ENCODE measurements around the gene ZNF524. TPM values are rescaled to one million over a fixed set of nuclear protein-coding genes. Genes with fewer than 3 reads are reported as not detected.
A peak's percentile ranks its signal among the peaks of the same experiment; 100 is the strongest.

Gene ZNF524
- total RNA-seq, 1 experiment from 2014 or later = 11.1 TPM

DNA sequence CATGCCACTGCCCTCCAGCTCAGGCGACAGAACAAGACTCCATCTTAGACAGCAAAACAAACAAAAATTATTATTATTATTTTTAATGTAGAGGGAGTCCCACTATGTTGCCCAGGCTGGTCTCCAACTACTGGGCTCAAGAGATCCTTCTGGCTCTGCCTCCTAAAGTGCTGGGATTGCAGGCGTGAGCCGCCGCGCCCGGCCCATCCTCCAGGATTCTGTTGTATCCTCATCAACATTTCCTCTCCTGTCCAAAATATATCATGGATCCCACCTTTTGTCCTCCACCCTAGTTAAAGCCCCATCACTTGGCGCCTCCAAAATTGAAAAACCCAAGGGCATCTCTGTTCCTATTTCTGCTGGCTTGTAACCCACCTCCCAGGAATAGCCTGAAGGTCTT is 23.0 kb downstream of the ZNF524 start:
- Histone ChIP-seq H3K9me3 (0 out of 2 replicates have a peak, but pooled peaks cover 6% of the 10 kb centered on the region), H3K27me3 (replicated peaks; ENCODE audit: control insufficient read depth, insufficient read depth, low read length) (no peaks in the 10 kb centered on the region), H3K4me1 (no peaks in the 10 kb centered on the region), H3K4me3 (ENCODE audit: low read depth, low read length) (no peak overlapping the region), H3K36me3 (ENCODE audit: control insufficient read depth, insufficient read depth, low read length) (no peaks in the 10 kb centered on the region)
- peaks cover 39% of the 10 kb centered on the region for H3K36me3 Mint-ChIP-seq (ENCODE audit: insufficient read depth, unreplicated experiment)
- H3K9me3 Mint-ChIP-seq (ENCODE audit: unreplicated experiment) = no peaks in the 10 kb centered on the region
- TF ChIP-seq, protein P1, sequence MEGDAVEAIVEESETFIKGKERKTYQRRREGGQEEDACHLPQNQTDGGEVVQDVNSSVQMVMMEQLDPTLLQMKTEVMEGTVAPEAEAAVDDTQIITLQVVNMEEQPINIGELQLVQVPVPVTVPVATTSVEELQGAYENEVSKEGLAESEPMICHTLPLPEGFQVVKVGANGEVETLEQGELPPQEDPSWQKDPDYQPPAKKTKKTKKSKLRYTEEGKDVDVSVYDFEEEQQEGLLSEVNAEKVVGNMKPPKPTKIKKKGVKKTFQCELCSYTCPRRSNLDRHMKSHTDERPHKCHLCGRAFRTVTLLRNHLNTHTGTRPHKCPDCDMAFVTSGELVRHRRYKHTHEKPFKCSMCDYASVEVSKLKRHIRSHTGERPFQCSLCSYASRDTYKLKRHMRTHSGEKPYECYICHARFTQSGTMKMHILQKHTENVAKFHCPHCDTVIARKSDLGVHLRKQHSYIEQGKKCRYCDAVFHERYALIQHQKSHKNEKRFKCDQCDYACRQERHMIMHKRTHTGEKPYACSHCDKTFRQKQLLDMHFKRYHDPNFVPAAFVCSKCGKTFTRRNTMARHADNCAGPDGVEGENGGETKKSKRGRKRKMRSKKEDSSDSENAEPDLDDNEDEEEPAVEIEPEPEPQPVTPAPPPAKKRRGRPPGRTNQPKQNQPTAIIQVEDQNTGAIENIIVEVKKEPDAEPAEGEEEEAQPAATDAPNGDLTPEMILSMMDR (IDR thresholded peaks at IDR 0.05; ENCODE audit: insufficient read depth in 1 of 2, low read depth in 1 of 2, low read length in 1 of 2, severe bottlenecking in 1 of 2, unreplicated experiment in 1 of 2) = no peak
- ChIA-PET CTCF (interaction anchor here (2.0 kb wide), 1 partner anchor 17 kb away, joined by 30 read pairs; the partner anchor contains the start of gene ZNF865), POLR2A (no interaction called here)
- H3K4me3 Mint-ChIP-seq (ENCODE audit: unreplicated experiment) = no peak overlapping the region
- intact Hi-C loops (cut with micrococcal nuclease; ENCODE audit: unreplicated experiment) = no loop called here
- no peak overlapping the region for H3K27ac Mint-ChIP-seq (ENCODE audit: unreplicated experiment)
- no peaks in the 10 kb centered on the region for H3K27me3 Mint-ChIP-seq (ENCODE audit: insufficient read depth, unreplicated experiment)
- H3K4me1 Mint-ChIP-seq (ENCODE audit: low read depth, unreplicated experiment) = peaks cover 7% of the 10 kb centered on the region
- no peak for DNase-seq
- BruUV-seq (replicated peaks) = no TSS peak

DNA sequence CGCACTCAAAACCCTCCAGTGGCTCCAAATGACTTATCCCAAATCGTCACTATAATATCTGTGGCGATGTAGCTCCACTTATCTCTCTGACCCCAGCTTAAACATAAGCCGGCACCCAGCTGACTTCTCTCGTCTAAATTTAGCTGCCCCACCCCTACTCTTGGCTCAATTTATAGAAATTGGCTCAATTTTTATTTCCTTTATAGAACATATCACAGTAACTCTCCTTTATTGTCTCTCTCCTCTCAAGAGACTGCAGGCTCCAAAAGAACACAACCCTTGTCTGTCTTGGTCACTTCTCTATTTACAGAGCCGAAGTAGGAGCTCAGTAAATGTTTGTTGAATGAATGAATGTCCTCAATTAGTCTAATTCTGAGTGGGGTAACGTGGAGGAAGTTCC is 23.5 kb downstream of the ZNF524 start:
- Mint-ChIP-seq H3K27me3 (ENCODE audit: insufficient read depth, unreplicated experiment) (no peaks in the 10 kb centered on the region), H3K36me3 (ENCODE audit: insufficient read depth, unreplicated experiment) (peaks cover 35% of the 10 kb centered on the region), H3K9me3 (ENCODE audit: unreplicated experiment) (no peaks in the 10 kb centered on the region), H3K4me3 (ENCODE audit: unreplicated experiment) (peak overlapping the region; percentile 73), H3K27ac (ENCODE audit: unreplicated experiment) (peak overlapping the region; percentile 85), H3K4me1 (ENCODE audit: low read depth, unreplicated experiment) (peaks cover 7% of the 10 kb centered on the region)
- TF ChIP-seq, protein P1 (IDR thresholded peaks at IDR 0.05; ENCODE audit: insufficient read depth in 1 of 2, low read depth in 1 of 2, low read length in 1 of 2, severe bottlenecking in 1 of 2, unreplicated experiment in 1 of 2) = no peak
- intact Hi-C loops (cut with micrococcal nuclease; ENCODE audit: unreplicated experiment) = no loop called here
- CTCF ChIA-PET = interaction anchor here (0.5 to 2.0 kb wide), 3 partner anchors 9 to 31 kb away, joined by 6 to 30 read pairs (median 18); partner anchors contain the start of gene ZNF865
- TSS peak; percentile 30 for BruUV-seq (replicated peaks)
- no peaks in the 10 kb centered on the region for H3K27me3 ChIP-seq (replicated peaks; ENCODE audit: control insufficient read depth, insufficient read depth, low read length)
- H3K4me3 ChIP-seq (ENCODE audit: low read depth, low read length) = peak overlapping the region; percentile 74
- H3K4me1 ChIP-seq = no peaks in the 10 kb centered on the region
- DNase-seq = no peak
- 0 out of 2 replicates have a peak, but pooled peaks cover 6% of the 10 kb centered on the region for H3K9me3 ChIP-seq
- POLR2A ChIA-PET = no interaction called here
- H3K36me3 ChIP-seq (ENCODE audit: control insufficient read depth, insufficient read depth, low read length) = no peaks in the 10 kb centered on the region

DNA sequence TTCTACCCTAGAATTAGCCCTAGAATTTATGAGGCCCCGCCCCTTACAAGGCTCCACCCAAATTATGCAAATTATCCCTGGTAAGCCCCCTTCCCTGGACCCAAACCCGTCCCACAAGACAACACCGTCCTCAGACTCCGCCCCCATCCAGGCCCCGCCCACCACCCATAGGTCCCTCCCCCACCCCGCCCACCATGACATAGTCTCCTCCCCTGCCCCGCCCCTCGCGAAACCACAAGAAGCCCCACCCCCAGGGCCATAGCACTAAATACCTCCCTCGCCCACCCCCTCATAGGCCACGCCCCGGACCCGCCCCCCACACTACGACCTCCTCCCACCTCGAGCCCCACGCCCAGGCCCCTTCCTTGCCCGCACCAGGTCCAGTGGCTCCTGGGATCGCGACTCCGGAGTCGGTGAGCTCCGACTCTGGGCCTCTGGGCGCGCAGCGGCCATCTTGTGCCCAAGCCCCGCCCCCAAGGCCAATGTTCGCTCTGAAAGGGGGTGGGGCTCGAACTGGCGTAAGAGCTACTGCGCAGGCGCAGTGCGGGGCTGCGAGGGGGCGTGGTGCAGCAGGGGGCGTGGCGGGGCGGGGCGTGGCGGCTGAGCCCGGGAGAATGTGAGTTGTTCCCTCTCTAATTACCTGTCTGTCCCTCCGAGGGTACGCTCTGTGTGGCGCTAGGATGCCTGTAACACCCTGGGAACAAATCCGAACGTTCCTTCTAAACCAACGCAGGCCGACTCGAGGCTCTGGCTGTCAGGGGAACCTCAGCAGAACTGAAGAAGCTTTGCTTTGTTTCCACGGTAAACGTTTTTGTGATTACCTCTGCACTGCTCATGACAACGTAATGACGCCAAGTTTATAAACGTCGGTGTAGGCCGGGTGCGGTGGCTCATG is 24.3 kb downstream of the ZNF524 start, which contains the start of gene ZNF784:
ZNF784 (minus strand) TSS at position 458 of the 895 bp plus-strand sequence; CDS start at position 453, 5 bp downstream.
- 0 out of 2 replicates have a peak, but pooled peaks cover 6% of the 10 kb centered on the region for H3K9me3 ChIP-seq

More for the DNA sequence above, 24.3 kb downstream of the ZNF524 start, which contains the start of gene ZNF784:
- H3K27me3 ChIP-seq (replicated peaks; ENCODE audit: control insufficient read depth, insufficient read depth, low read length) = no peaks in the 10 kb centered on the region
- H3K9me3 Mint-ChIP-seq (ENCODE audit: unreplicated experiment) = no peaks in the 10 kb centered on the region
- no TSS peak for BruUV-seq (replicated peaks)
- peaks cover 31% of the 10 kb centered on the region for H3K36me3 Mint-ChIP-seq (ENCODE audit: insufficient read depth, unreplicated experiment)
- ChIA-PET POLR2A (interaction anchor here (0.5 to 1.5 kb wide), 15 partner anchors 8 to 322 kb away, joined by 3 to 18 read pairs (median 4); partner anchors contain the start of genes FIZ1, ISOC2, KMT5C and UBE2S), CTCF (interaction anchor here (0.5 to 2.1 kb wide), 16 partner anchors 8 to 866 kb away, joined by 3 to 30 read pairs (median 4); partner anchors contain the start of genes KMT5C, TMEM238 and ZNF865)
- intact Hi-C loops (cut with micrococcal nuclease; ENCODE audit: unreplicated experiment) = loop anchor here (1.0 to 2.0 kb wide), 3 partner anchors 18 to 44 kb away; partner anchors contain the start of genes FIZ1 and ZNF579
- DNase-seq = peak; percentile 94 to 97
- peak within 1 kb of the TSS; percentile 73 for H3K4me3 Mint-ChIP-seq (ENCODE audit: unreplicated experiment)
- H3K36me3 ChIP-seq (ENCODE audit: control insufficient read depth, insufficient read depth, low read length) = no peaks in the 10 kb centered on the region
- H3K4me3 ChIP-seq (ENCODE audit: low read depth, low read length) = peak within 1 kb of the TSS; percentile 74
- TF ChIP-seq, protein P1 (IDR thresholded peaks at IDR 0.05; ENCODE audit: insufficient read depth in 1 of 2, low read depth in 1 of 2, low read length in 1 of 2, severe bottlenecking in 1 of 2, unreplicated experiment in 1 of 2) = no peak
- peaks cover 7% of the 10 kb centered on the region for H3K4me1 Mint-ChIP-seq (ENCODE audit: low read depth, unreplicated experiment)
- H3K4me1 ChIP-seq = no peaks in the 10 kb centered on the region
- peak within 1 kb of the TSS; percentile 85 for H3K27ac Mint-ChIP-seq (ENCODE audit: unreplicated experiment)
- H3K27me3 Mint-ChIP-seq (ENCODE audit: insufficient read depth, unreplicated experiment) = no peaks in the 10 kb centered on the region

Measured in Caco-2 (cell line).